Heart right ventricle (tissue), 16 donors: ENCODE measurements around the gene INPP1. TPM values are rescaled to one million over a fixed set of nuclear protein-coding genes. Genes with fewer than 3 reads are reported as not detected.

Source experiments
- ATAC-seq, 8 donors: fragments of 200-7000 bp; cut with Tn5 transposase; one replicate each; pipeline ENCODE4 v1.9.1; 2020; ENCODE audit warnings: mild to moderate bottlenecking in 8 of 8, moderate library complexity in 8 of 8, moderate number of reproducible peaks in 1 of 8
- DNase-seq, 2 donors: peaks; one replicate each; pipeline ENCODE4 v3.0.0-alpha.2; 2020
- H3K27ac ChIP-seq, 10 donors: fragments of 200-600 bp; sonication (generic) in 2 of 10; one replicate each; pipeline versions ENCODE4 v1.5.0 to v1.8.0; 2020 to 2022; ENCODE audit warnings: mild to moderate bottlenecking in 3 of 10
- H3K27me3 ChIP-seq, 7 donors: fragments of 200-600 bp; one replicate each; pipeline ENCODE4 v1.8.0; 2021 to 2022; ENCODE audit warnings: mild to moderate bottlenecking in 2 of 7
- H3K36me3 ChIP-seq, 9 donors: fragments of 200-600 bp; sonication (generic) in 1 of 9; one replicate each; pipeline versions ENCODE4 v1.5.0 to v1.8.0; 2020 to 2022; ENCODE audit warnings: mild to moderate bottlenecking in 2 of 9
- H3K4me1 ChIP-seq, 9 donors: fragments of 200-600 bp; sonication (generic) in 1 of 9; one replicate each; pipeline versions ENCODE4 v1.5.0 to v1.8.0; 2020 to 2022; ENCODE audit warnings: mild to moderate bottlenecking in 4 of 9
- H3K4me3 ChIP-seq, 10 donors: fragments of 200-600 bp; sonication (generic) in 2 of 10; one replicate each; pipeline versions ENCODE4 v1.5.0 to v1.8.0; 2020 to 2022; ENCODE audit warnings: mild to moderate bottlenecking in 7 of 10, moderate library complexity in 2 of 10
- H3K9me3 ChIP-seq, 11 donors: fragments of 200-600 bp in 10 of 11; sonication (generic) in 2 of 11; one replicate each; pipeline versions ENCODE4 v1.5.0 to v1.8.0; 2013 to 2022; ENCODE audit warnings: mild to moderate bottlenecking in 2 of 11, control low read depth in 1 of 11, moderate library complexity in 1 of 11
- CTCF ChIP-seq, 9 donors: fragments of 200-600 bp; sonication (generic) in 2 of 9; IDR thresholded peaks; one replicate each; pipeline versions ENCODE4 v1.5.0 to v1.8.0; 2021 to 2022; ENCODE audit warnings: antibody characterized with exemption in 9 of 9, mild to moderate bottlenecking in 5 of 9, moderate library complexity in 1 of 9
- WGBS, 2 donors: extraction: QIAGEN DNeasy Blood & Tissue Kit; methylation state at CpG; one replicate each; pipeline ENCODE4 v1.1.7; 2013; ENCODE audit warnings: inconsistent platforms in 1 of 2; 5-methylcytosine and 5-hydroxymethylcytosine counted together
- intact Hi-C, 10 donors: fragments of 100-400 bp; cut with DNase I; formaldehyde crosslinking; loops; one replicate each; pipeline versions ENCODE4 v1.11.1 to v1.14.2; 2022
- polyA plus RNA-seq, 2 donors: library from polyadenylated mRNA; stranded (reverse); fragments of 200-250 nt; gene quantifications; one replicate each; pipeline ENCODE4 v1.2.3, GENCODE V29; 2013
- total RNA-seq, 10 donors: library from RNA; stranded (reverse); fragmentation: NEBNext Ultra II Directional in 3 of 10; extraction: Animal tissue kit (Norgen Biotek cat#: 25700) in 3 of 10; gene quantifications; one replicate each; pipeline versions ENCODE4 v1.2.1 to v1.2.4, GENCODE V29; 2021 to 2023
- donor health status: Arrhythmogenic right ventricular cardiomyopathy.
- donor health status: ischemic (EF 13 %, LVEDD 7.1; RV severe dilation, severe dysfunction).
- donor health status: healthy with polysubstance abuse.
- donor health status: DM: no; HTN: yes; CAD: no.
- donor health status: DM: no; HTN: no; CAD: no.
- donor health status: ischemic (EF 25% LVEDD 6.9; RV normal size, moderate dysfunction).
- donor health status: ischemic (EF 25% LVEDD 5.7; RV mildly dilated, moderate dysfunction).
- donor health status: healthy.
- donor health status: DM: yes; HTN: yes; CAD: no.
- donor health status: Ischemic cardiomyopathy.
- donor health status: ischemic (EF 35%, LVEDD 5.7; RV mildly dilated, moderate dysfunction).
- donor health status: nonischemic (EF 11% LVEDD 7.7; RV severe dilation, severe dysfunction).
- donor health status: DM: yes; HTN: yes; CAD: no.
- donor health status: PGD.
- donor health status: ischemic (EF 29% LVEDD 5.4; RV normal size, mild dysfunction).
- donor health status: nonischemic (EF 23%, LVEDD 6.1; RV moderate dilation, normal function).

The INPP1 gene
- total and polyA plus RNA-seq, 12 donors, result 10.4 to 29.5 (median 16.6) TPM

DNA sequence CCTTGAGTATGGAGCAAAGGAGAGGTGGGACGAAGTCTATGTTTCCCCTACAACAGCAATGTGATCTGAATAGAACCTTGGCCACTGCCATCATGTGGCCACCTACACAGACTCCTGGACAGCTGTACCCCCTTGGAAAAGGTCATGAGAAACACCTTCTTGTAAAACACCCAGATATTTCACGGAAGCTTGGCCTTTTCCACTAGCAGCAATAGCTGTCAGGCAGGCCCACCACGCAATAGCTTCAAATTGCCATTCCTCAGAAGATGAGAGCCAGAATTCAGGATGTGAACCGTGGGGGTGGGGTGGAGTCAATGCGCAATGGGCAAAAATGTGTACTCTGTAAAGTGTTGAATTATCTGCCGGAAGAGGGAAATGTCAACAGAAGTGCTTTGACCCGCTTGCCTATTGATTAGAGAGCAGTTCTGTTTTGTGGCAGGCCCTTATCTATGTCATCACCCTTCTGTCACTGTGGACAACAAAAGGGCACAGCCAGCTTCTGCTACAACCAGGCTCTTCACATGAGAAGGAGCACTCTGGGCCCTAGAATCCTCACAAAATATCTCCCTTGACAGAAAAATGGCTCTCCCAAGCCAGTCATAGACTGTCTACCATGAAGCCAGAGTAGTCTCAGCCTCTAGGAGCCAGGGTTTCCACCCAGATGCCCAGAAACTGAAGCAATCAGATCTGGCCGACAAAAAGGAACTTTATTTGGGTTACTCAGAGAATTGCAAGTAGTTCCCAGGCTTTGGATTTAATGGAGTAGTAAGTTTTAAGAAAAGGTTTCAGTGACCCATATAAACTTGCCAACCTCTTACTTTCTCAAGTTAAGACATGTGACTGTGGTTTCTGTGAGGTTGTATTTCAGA, 9.5 kb downstream of the INPP1 start:
- no peak for DNase-seq
- H3K9me3 ChIP-seq, result no peaks in the 10 kb centered on the region
- intact Hi-C loops, result no loop called here

DNA sequence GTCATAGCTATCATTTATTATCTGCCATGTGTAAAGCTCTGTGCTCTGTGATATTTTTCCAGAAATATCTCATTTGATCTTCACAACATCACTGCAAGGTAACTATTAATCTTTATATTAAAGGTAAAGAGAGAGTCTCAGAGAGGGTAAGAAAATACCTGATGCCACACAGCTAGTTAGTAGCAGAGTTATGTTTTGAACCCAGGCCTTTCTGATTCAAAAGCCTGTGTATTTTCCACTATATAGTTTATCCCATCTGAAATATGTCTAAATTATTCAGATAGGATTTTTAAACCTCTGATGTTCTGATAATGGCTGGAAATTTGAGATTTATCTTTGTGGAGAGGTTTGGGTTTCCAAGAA, 10.1 kb downstream of the INPP1 start:
- intact Hi-C loops, result no loop called here
- peaks cover 0 to 7% (median 0%) of the 10 kb centered on the region in 9 donors for H3K36me3 ChIP-seq
- peaks cover 0 to 71% (median 26%) of the 10 kb centered on the region in 9 donors for H3K4me1 ChIP-seq
- no peak overlapping the region for H3K4me3 ChIP-seq
- peak overlapping the region in 5 of 10 donors; percentile 5 to 56 (median 36) for H3K27ac ChIP-seq
- H3K27me3 ChIP-seq, result no peaks in the 10 kb centered on the region
- no peak for ATAC-seq
- H3K9me3 ChIP-seq, result no peaks in the 10 kb centered on the region
- no peak for DNase-seq
- no peak for TF ChIP-seq CTCF (IDR thresholded peaks at IDR 0.05)

More for the DNA sequence above, 9.5 kb downstream of the INPP1 start:
- peak in 7 of 8 donors; percentile 25 to 82 (median 37) for ATAC-seq
- peak overlapping the region in 5 of 10 donors; percentile 5 to 56 (median 36) for H3K27ac ChIP-seq
- H3K27me3 ChIP-seq, result no peaks in the 10 kb centered on the region
- no peak overlapping the region for H3K4me3 ChIP-seq
- WGBS, 2 donors, result 58 to 69% methylated on average over 8 of the region's 8 CpGs
- H3K36me3 ChIP-seq, result peaks cover 0 to 9% (median 0%) of the 10 kb centered on the region in 9 donors
- TF ChIP-seq CTCF (IDR thresholded peaks at IDR 0.05), result no peak
- peaks cover 0 to 64% (median 23%) of the 10 kb centered on the region in 9 donors for H3K4me1 ChIP-seq

DNA sequence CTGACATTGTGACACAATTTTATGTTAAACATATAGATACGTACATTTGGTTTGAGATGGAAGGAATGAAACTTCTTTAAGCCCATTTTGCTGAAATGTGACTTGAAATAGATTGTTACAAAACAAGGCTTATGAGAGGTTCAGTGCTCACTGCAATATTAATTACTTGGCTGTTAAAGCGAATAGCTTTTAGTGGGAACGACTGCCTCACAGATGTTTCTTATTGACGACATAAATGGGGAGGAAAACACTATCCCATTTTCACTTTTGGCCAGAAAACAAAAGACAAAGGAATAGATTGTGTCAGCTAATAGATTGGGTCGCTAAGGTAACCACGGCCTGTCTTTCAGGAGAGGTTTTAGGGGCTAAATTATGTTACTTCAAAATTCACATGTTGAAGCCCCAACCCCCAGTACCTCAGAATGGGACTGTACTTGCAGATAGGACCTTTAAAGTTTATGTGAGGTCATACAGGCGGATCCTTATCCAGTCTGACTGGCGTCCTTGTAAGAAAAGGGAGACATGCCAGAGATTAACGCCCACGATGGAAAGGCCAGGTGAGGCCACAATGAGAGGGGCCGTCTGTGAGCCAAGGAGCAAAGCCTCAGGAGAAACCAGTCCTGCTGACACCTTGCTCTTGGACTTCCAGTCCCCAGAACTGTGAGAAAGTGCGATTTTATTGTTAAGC, 10.8 kb downstream of the INPP1 start:
- no peaks in the 10 kb centered on the region for H3K9me3 ChIP-seq
- DNase-seq (peak in 1 of 2 donors; percentile 26), ATAC-seq (peak in 6 of 8 donors; percentile 41 to 62 (median 48))
- H3K36me3 ChIP-seq, result peaks cover 0 to under 1% (median 0%) of the 10 kb centered on the region in 9 donors
- no peak overlapping the region for H3K4me3 ChIP-seq
- no peaks in the 10 kb centered on the region for H3K27me3 ChIP-seq
- 49 to 64% methylated on average over 12 of the region's 12 CpGs for WGBS, 2 donors
- peak overlapping the region in 5 of 10 donors; percentile 5 to 39 (median 30) for H3K27ac ChIP-seq
- intact Hi-C loops, result no loop called here
- peaks cover 0 to 77% (median 31%) of the 10 kb centered on the region in 9 donors for H3K4me1 ChIP-seq
- no peak for TF ChIP-seq CTCF (IDR thresholded peaks at IDR 0.05)

- DNase-seq (no peak), ATAC-seq (no peak)
- Histone ChIP-seq H3K27me3 (no peaks in the 10 kb centered on the region), H3K4me1 (peaks cover 0 to 82% (median 50%) of the 10 kb centered on the region in 9 donors), H3K4me3 (no peak overlapping the region), H3K36me3 (peaks cover 0 to 10% (median 0%) of the 10 kb centered on the region in 9 donors), H3K27ac (peak overlapping the region in 1 of 10 donors; percentile 10), H3K9me3 (no peaks in the 10 kb centered on the region)
- 65 to 73% methylated on average over 6 of the region's 6 CpGs for WGBS, 2 donors
- intact Hi-C loops, result no loop called here
- no peak for TF ChIP-seq CTCF (IDR thresholded peaks at IDR 0.05)
Measured at GRCh38 chr2:190355968-190356644, 12.7 kb downstream of the INPP1 start.
